ENCODE measurements around the gene KRT4.

DNA sequence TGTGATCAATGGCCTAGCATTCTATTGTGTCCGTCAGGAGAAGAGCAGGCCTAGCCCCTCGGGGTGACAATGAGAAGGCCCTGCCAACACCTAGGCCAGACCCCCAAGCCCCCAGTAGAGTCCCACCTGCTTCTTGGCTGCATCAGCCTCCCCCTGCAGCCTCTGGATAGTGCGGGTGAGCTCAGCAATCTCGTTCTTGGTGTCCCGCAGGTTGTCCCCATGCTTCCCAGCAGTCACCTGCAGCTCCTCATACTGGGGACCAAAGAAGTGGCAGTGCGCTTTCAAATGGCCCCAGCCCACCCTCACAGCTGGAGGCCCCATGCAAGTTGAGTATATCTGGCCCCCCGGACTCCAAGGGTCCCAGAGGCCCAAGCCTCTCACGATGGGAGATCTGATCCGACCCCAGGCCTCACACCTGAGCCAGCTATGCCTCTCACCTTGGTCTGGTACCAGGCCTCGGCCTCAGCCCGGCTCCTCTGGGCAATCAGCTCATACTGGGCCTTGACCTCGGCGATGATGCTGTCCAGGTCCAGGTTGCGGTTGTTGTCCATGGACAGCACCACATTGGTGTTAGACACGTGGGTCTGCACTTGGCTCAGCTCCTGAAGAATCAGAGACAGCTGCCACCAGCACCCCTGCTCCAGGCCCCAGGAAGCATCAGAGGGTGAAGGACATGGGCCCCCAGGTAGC lies 10.0 kb upstream of the KRT4 start:
- TF ChIP-seq, protein P1, sequence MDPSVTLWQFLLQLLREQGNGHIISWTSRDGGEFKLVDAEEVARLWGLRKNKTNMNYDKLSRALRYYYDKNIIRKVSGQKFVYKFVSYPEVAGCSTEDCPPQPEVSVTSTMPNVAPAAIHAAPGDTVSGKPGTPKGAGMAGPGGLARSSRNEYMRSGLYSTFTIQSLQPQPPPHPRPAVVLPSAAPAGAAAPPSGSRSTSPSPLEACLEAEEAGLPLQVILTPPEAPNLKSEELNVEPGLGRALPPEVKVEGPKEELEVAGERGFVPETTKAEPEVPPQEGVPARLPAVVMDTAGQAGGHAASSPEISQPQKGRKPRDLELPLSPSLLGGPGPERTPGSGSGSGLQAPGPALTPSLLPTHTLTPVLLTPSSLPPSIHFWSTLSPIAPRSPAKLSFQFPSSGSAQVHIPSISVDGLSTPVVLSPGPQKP (IDR thresholded peaks at IDR 0.05; ENCODE audit: low read depth, low read length): no peak
- TF ChIP-seq HDAC2 (IDR thresholded peaks at IDR 0.05): no peak

Measured in A549 (cell line).